ENCODE results near the gene APEH.

- TF ChIP-seq CTCF (conservative IDR thresholded peaks at IDR 0.05 in 1 of 2, IDR thresholded peaks at IDR 0.05 in 1 of 2; ENCODE audit: low read depth in 1 of 2, low read length in 2 of 2) (no peak), EZH2 (IDR thresholded peaks at IDR 0.05; ENCODE audit: low read length, missing control alignments) (no peak)
Observed at GRCh38 chr3:49717211-49717958, 43.2 kb downstream of the APEH start.

All from fibroblast of lung (primary cell).